Hepatocyte (in vitro differentiated cells): ENCODE results near the gene DOCK3. TPM values are rescaled to one million over a fixed set of nuclear protein-coding genes. Genes with fewer than 3 reads are reported as not detected.
"Not testable (repeated sequence)": the region's sequence is repeated elsewhere in the genome, so short reads cannot be mapped to it uniquely, and the experiment has no call there.

Experiments used
- DNase-seq: peaks from one replicate; pipeline ENCODE4 v3.0.0-alpha.2; 2016; ENCODE audit warnings: low spot score
- H2AFZ ChIP-seq: fragments of 200-600 bp; sonication (generic); 2 replicates; pipeline ENCODE4 v1.6.0; 2016; ENCODE audit warnings: antibody characterized with exemption, mild to moderate bottlenecking
- H3K27ac ChIP-seq: fragments of 200-600 bp; sonication (generic); 2 replicates; pipeline ENCODE4 v1.5.1; 2016; ENCODE audit warnings: mild to moderate bottlenecking
- H3K27me3 ChIP-seq: fragments of 200-600 bp; sonication (generic); 2 replicates; pipeline ENCODE4 v1.6.1; 2016
- H3K36me3 ChIP-seq: fragments of 200-600 bp; sonication (generic); replicated peaks from 2 replicates; pipeline ENCODE4 v1.5.1; 2016; ENCODE audit warnings: low read depth; ENCODE audit not compliant: insufficient read depth
- H3K4me1 ChIP-seq: fragments of 200-600 bp; sonication (generic); 2 replicates; pipeline ENCODE4 v1.5.1; 2016; ENCODE audit warnings: mild to moderate bottlenecking, moderate library complexity; ENCODE audit not compliant: insufficient read depth
- H3K4me2 ChIP-seq: fragments of 200-600 bp; sonication (generic); 2 replicates; pipeline ENCODE4 v1.6.0; 2016
- H3K4me3 ChIP-seq: fragments of 200-600 bp; sonication (generic); 2 replicates; pipeline ENCODE4 v1.5.1; 2016; ENCODE audit warnings: mild to moderate bottlenecking
- H3K79me2 ChIP-seq: fragments of 200-600 bp; sonication (generic); 2 replicates; pipeline ENCODE4 v1.6.0; 2017; ENCODE audit warnings: mild to moderate bottlenecking
- H3K9me2 ChIP-seq: fragments of 200-600 bp; sonication (generic); replicated peaks from 2 replicates; pipeline ENCODE4 v1.6.0; 2017; ENCODE audit warnings: mild to moderate bottlenecking; ENCODE audit not compliant: insufficient read depth
- H3K9me3 ChIP-seq: fragments of 200-600 bp; sonication (generic); 2 replicates; pipeline ENCODE4 v1.5.1; 2016; ENCODE audit warnings: low read depth, mild to moderate bottlenecking
- H4K20me1 ChIP-seq: fragments of 200-600 bp; sonication (generic); 2 replicates; pipeline ENCODE4 v1.6.0; 2016; ENCODE audit warnings: mild to moderate bottlenecking; ENCODE audit not compliant: insufficient read depth, poor library complexity, severe bottlenecking
- EZH2 ChIP-seq: fragments of 200-600 bp; sonication (generic); IDR thresholded peaks from 2 replicates; pipeline ENCODE4 v1.6.1; 2016; ENCODE audit warnings: antibody characterized with exemption, mild to moderate bottlenecking, borderline replicate concordance
- EZH2phosphoT487 ChIP-seq: fragments of 200-600 bp; sonication (generic); IDR thresholded peaks from one replicate; pipeline ENCODE4 v1.6.1; 2018; ENCODE audit warnings: antibody characterized with exemption, mild to moderate bottlenecking, low read depth, moderate library complexity; ENCODE audit not compliant: unreplicated experiment, severe bottlenecking
- WGBS: methylation state at CpG from one replicate; pipeline ENCODE4 v1.1.6; 2016; ENCODE audit warnings: low lambda C conversion rate; ENCODE audit errors: missing lambda C conversion rate; 5-methylcytosine and 5-hydroxymethylcytosine counted together
- polyA plus RNA-seq: library from polyadenylated mRNA; unstranded; fragments of >200 nt; fragmentation: Nextera tagmentation; extraction: Ambion mirVana; gene quantifications from 2 replicates; pipeline ENCODE4 v1.2.1, GENCODE V29; 2016
- total RNA-seq: library from RNA; depleted of rRNA; stranded (reverse); fragments of >200 nt; gene quantifications from 2 replicates; pipeline ENCODE4 v1.2.3, GENCODE V29; 2014
- TF ChIP-seq, protein P1 (sequence below): fragments of 200-600 bp; sonication (generic); IDR thresholded peaks from 2 replicates; pipeline ENCODE4 v1.5.1; 2016; ENCODE audit warnings: antibody characterized with exemption, mild to moderate bottlenecking; ENCODE audit not compliant: poor library complexity

The DOCK3 gene
- total and polyA plus RNA-seq, 2 experiments from 2014 or later: 0.77 to 1.6 TPM

DNA sequence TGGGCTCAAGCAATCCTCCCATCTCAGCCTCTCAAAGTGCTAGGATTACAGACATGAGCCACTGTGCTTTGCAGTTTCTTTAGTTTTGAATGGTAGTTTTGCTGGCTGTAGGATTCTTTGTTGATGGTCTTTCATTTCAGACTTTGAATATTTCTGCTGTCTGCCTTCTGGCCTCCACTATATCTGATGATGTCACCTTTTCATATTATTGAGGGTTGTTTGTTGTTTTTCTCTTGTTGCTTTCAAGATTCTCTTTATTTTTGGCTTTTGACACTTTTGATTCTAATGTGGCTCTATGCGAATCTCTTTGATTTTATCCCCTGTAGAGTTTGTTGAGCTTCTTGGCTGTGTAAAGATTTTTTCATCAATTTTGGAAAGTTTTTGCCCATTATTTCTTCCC is 631.4 kb downstream of the DOCK3 start:
- H3K4me1 ChIP-seq: no peaks in the 10 kb centered on the region
- no peak overlapping the region for H3K4me3 ChIP-seq
- no peaks in the 10 kb centered on the region for H3K36me3 ChIP-seq
- no peak overlapping the region for H3K27ac ChIP-seq
- no peaks in the 10 kb centered on the region for H4K20me1 ChIP-seq
- TF ChIP-seq, protein P1, sequence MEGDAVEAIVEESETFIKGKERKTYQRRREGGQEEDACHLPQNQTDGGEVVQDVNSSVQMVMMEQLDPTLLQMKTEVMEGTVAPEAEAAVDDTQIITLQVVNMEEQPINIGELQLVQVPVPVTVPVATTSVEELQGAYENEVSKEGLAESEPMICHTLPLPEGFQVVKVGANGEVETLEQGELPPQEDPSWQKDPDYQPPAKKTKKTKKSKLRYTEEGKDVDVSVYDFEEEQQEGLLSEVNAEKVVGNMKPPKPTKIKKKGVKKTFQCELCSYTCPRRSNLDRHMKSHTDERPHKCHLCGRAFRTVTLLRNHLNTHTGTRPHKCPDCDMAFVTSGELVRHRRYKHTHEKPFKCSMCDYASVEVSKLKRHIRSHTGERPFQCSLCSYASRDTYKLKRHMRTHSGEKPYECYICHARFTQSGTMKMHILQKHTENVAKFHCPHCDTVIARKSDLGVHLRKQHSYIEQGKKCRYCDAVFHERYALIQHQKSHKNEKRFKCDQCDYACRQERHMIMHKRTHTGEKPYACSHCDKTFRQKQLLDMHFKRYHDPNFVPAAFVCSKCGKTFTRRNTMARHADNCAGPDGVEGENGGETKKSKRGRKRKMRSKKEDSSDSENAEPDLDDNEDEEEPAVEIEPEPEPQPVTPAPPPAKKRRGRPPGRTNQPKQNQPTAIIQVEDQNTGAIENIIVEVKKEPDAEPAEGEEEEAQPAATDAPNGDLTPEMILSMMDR: no peak
- TF ChIP-seq EZH2 (no peak), EZH2phosphoT487 (no peak)
- no peaks in the 10 kb centered on the region for H3K79me2 ChIP-seq
- H3K9me3 ChIP-seq: no peaks in the 10 kb centered on the region
- no peaks in the 10 kb centered on the region for H3K9me2 ChIP-seq
- no peak for DNase-seq
- 95% methylated on average over 1 of the region's 1 CpG for WGBS
- no peak overlapping the region for H2AFZ ChIP-seq
- no peaks in the 10 kb centered on the region for H3K27me3 ChIP-seq
- H3K4me2 ChIP-seq: no peak overlapping the region

DNA sequence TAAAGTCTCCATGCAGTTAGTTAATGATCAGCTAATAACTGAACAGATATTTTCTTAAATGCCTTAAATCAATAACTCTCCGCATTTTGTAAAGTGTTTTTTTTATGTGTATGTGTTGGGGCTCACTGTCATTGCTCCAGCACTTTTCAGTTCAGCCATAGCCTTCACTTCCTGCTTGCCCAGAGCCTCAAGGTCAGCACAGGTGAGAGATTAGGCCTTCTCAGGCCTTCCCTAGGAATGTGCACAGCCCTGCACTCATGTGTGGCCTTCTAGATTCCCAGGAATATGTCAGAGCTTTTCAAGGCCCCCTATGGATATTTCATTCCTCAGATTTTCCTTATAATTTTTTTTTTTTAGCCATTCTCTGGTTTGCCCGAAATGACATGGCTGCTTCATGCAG is 632.7 kb downstream of the DOCK3 start:
- no peaks in the 10 kb centered on the region for H3K79me2 ChIP-seq
- DNase-seq: no peak

DNA sequence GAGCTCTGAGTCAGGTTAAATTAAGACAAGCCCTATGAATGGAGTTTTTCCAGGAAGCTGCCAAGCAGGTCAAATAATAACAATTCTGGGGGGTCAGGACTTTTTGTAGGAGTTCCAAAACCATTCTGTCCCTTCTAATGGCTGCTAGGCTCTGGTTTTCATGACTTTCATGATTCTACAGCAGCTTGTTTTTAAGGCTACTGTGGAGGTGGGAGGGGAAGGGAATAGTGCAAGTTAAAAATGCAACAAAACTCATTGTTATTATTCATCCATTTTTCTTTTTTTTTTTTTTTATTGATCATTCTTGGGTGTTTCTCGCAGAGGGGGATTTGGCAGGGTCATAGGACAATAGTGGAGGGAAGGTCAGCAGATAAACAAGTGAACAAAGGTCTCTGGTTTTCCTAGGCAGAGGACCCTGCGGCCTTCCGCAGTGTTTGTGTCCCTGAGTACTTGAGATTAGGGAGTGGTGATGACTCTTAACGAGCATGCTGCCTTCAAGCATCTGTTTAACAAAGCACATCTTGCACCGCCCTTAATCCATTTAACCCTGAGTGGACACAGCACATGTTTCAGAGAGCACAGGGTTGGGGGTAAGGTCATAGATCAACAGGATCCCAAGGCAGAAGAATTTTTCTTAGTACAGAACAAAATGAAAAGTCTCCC is 633.3 kb downstream of the DOCK3 start:
- H3K4me1 ChIP-seq, H3K9me2 ChIP-seq, H3K4me2 ChIP-seq, H4K20me1 ChIP-seq, H3K27ac ChIP-seq, H3K9me3 ChIP-seq, DNase-seq, H3K79me2 ChIP-seq, H2AFZ ChIP-seq, H3K4me3 ChIP-seq, H3K36me3 ChIP-seq, H3K27me3 ChIP-seq: not testable (repeated sequence)
- 59% methylated on average over 4 of the region's 5 CpGs for WGBS

More for the DNA sequence above, 632.7 kb downstream of the DOCK3 start:
- H3K9me3 ChIP-seq: no peaks in the 10 kb centered on the region
- no peaks in the 10 kb centered on the region for H3K36me3 ChIP-seq
- no peak overlapping the region for H3K27ac ChIP-seq
- TF ChIP-seq, protein P1: no peak
- TF ChIP-seq EZH2phosphoT487: no peak
- no peak for TF ChIP-seq EZH2
- no peak overlapping the region for H3K4me2 ChIP-seq
- 89% methylated on average over 2 of the region's 2 CpGs for WGBS
- H3K4me3 ChIP-seq: no peak overlapping the region
- H2AFZ ChIP-seq: no peak overlapping the region
- H3K27me3 ChIP-seq: no peaks in the 10 kb centered on the region
- H3K9me2 ChIP-seq: no peaks in the 10 kb centered on the region
- no peaks in the 10 kb centered on the region for H3K4me1 ChIP-seq
- H4K20me1 ChIP-seq: no peaks in the 10 kb centered on the region

DNA sequence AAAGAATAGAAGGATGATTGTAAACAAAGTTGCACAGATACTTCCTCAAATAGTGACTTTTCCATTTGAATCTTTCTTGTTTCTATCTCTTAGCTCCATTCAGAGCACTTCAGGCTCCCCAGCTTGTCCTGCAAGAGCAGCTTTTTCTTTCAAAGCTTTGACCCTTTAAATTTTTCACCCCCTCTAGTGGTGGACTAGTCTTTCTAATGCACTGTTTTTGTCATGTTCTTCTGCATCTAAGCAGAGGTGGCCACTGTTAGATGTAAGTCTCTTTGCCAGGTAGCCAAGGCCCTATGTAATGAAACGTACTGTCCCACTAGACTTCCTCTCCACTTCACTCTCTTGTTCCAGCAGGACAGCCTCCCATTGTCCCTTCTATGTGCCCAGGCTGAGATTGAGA is 636.3 kb downstream of the DOCK3 start:
- no peaks in the 10 kb centered on the region for H3K27me3 ChIP-seq
- no peak for TF ChIP-seq EZH2phosphoT487
- TF ChIP-seq, protein P1: peak; percentile 44

More for the DNA sequence above, 636.3 kb downstream of the DOCK3 start:
- H3K4me2 ChIP-seq: no peak overlapping the region
- H3K4me3 ChIP-seq: no peak overlapping the region
- H3K36me3 ChIP-seq: no peaks in the 10 kb centered on the region
- H3K4me1 ChIP-seq: no peaks in the 10 kb centered on the region
- no peaks in the 10 kb centered on the region for H3K9me3 ChIP-seq
- H2AFZ ChIP-seq: no peak overlapping the region
- no peaks in the 10 kb centered on the region for H3K9me2 ChIP-seq
- DNase-seq: peak; percentile 48
- no peak overlapping the region for H3K27ac ChIP-seq
- H3K79me2 ChIP-seq: no peaks in the 10 kb centered on the region
- H4K20me1 ChIP-seq: no peaks in the 10 kb centered on the region
- 53% methylated on average over 1 of the region's 1 CpG for WGBS
